GM18858 (cell line): ENCODE data around the gene RHOB.
A peak's percentile ranks its signal among the peaks of the same experiment; 100 is the strongest.
"Not testable (repeated sequence)": the region's sequence is repeated elsewhere in the genome, so short reads cannot be mapped to it uniquely, and the experiment has no call there.

Source experiments
- ATAC-seq: cut with Tn5 transposase; IDR thresholded peaks from one replicate; pipeline ENCODE4 v1.9.1; 2021; ENCODE audit not compliant: unreplicated experiment

The RHOB gene

GRCh38 chr2:20446917-20447436 is at the start of gene RHOB:
RHOB (plus strand) TSS chr2:20447074; CDS start chr2:20447466, 392 bp downstream.
- ATAC-seq: peak; percentile 97

GRCh38 chr2:20397811-20398447 is 48.9 kb upstream of the RHOB start:
- no peak for ATAC-seq

- ATAC-seq: no peak
Measured at GRCh38 chr2:20398956-20399567, 47.8 kb upstream of the RHOB start.

- no peak for ATAC-seq
Measured at GRCh38 chr2:20400306-20400705, 46.6 kb upstream of the RHOB start.

- ATAC-seq: no peak
Measured at GRCh38 chr2:20400787-20401488, 45.9 kb upstream of the RHOB start.

GRCh38 chr2:20401489-20401835 is 45.4 kb upstream of the RHOB start:
- no peak for ATAC-seq

GRCh38 chr2:20403774-20404312 is 43.0 kb upstream of the RHOB start:
- ATAC-seq: no peak

- no peak for ATAC-seq
Measured at GRCh38 chr2:20404950-20405349, 41.9 kb upstream of the RHOB start.

GRCh38 chr2:20409039-20409438 is 37.8 kb upstream of the RHOB start:
- no peak for ATAC-seq

GRCh38 chr2:20410556-20411277 is 36.2 kb upstream of the RHOB start:
- ATAC-seq: no peak

- ATAC-seq: peak; percentile 99
Measured at GRCh38 chr2:20411361-20411894, 35.4 kb upstream of the RHOB start.

GRCh38 chr2:20414806-20415205 is 32.1 kb upstream of the RHOB start:
- no peak for ATAC-seq

GRCh38 chr2:20415511-20415918 is 31.4 kb upstream of the RHOB start:
- no peak for ATAC-seq

- no peak for ATAC-seq
Measured at GRCh38 chr2:20416723-20417122, 30.2 kb upstream of the RHOB start.

- not testable (repeated sequence) for ATAC-seq
Measured at GRCh38 chr2:20417230-20417821, 29.5 kb upstream of the RHOB start.

- ATAC-seq: no peak
Measured at GRCh38 chr2:20418519-20418918, 28.4 kb upstream of the RHOB start.

- no peak for ATAC-seq
Measured at GRCh38 chr2:20419007-20419576, 27.8 kb upstream of the RHOB start.

- ATAC-seq: no peak
Measured at GRCh38 chr2:20419752-20420151, 27.1 kb upstream of the RHOB start.

- ATAC-seq: no peak
Measured at GRCh38 chr2:20421336-20421987, 25.4 kb upstream of the RHOB start.

GRCh38 chr2:20421988-20422370 is 24.9 kb upstream of the RHOB start:
- no peak for ATAC-seq
